ENCODE measurements around the gene IGSF21. TPM values are rescaled to one million over a fixed set of nuclear protein-coding genes. Genes with fewer than 3 reads are reported as not detected.

IGSF21 gene
- total RNA-seq, 6 experiments from 2014 or later: not detected

- Mint-ChIP-seq H3K27me3 (ENCODE audit: insufficient read depth) (peaks cover 3% of the 10 kb centered on the region), H3K4me1 (ENCODE audit: low read depth) (no peaks in the 10 kb centered on the region), H3K27ac (no peak overlapping the region), H3K4me3 (no peak overlapping the region), H3K9me3 (peaks cover 48% of the 10 kb centered on the region), H3K36me3 (ENCODE audit: low read depth) (0 out of 2 replicates have a peak, but pooled peaks cover 5% of the 10 kb centered on the region)
- TF ChIP-seq, protein P1, sequence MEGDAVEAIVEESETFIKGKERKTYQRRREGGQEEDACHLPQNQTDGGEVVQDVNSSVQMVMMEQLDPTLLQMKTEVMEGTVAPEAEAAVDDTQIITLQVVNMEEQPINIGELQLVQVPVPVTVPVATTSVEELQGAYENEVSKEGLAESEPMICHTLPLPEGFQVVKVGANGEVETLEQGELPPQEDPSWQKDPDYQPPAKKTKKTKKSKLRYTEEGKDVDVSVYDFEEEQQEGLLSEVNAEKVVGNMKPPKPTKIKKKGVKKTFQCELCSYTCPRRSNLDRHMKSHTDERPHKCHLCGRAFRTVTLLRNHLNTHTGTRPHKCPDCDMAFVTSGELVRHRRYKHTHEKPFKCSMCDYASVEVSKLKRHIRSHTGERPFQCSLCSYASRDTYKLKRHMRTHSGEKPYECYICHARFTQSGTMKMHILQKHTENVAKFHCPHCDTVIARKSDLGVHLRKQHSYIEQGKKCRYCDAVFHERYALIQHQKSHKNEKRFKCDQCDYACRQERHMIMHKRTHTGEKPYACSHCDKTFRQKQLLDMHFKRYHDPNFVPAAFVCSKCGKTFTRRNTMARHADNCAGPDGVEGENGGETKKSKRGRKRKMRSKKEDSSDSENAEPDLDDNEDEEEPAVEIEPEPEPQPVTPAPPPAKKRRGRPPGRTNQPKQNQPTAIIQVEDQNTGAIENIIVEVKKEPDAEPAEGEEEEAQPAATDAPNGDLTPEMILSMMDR (IDR thresholded peaks at IDR 0.05): no peak
- no peak for DNase-seq
Observed at GRCh38 chr1:18154430-18155194, 47.0 kb downstream of the IGSF21 start.

- Mint-ChIP-seq H3K4me1 (ENCODE audit: low read depth) (no peaks in the 10 kb centered on the region), H3K36me3 (ENCODE audit: low read depth) (0 out of 2 replicates have a peak, but pooled peaks cover 5% of the 10 kb centered on the region), H3K27ac (no peak overlapping the region), H3K4me3 (no peak overlapping the region), H3K9me3 (peaks cover 60% of the 10 kb centered on the region), H3K27me3 (ENCODE audit: insufficient read depth) (peaks cover 3% of the 10 kb centered on the region)
- no peak for DNase-seq
- TF ChIP-seq, protein P1 (IDR thresholded peaks at IDR 0.05): no peak
Observed at GRCh38 chr1:18155881-18156385, 48.3 kb downstream of the IGSF21 start.

DNA sequence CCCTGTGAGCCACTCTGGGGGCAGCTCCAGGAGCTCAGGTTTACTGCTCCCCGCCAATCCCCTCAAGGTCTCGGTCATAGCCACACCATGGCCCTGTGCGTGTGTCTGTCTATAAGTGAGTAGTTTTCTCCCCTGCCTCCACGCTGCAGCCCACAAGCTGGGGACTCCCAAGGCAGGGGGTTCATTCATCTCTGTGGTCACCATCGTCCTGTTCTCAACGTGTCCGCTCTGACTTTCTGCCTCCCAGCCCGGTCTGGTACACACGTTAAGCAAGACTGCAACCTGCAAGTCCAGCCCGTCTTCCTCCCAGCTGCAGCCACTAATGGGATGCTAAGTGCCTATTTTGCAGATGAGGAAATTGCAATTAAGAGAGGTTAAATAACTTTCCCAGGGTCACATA, 49.8 kb downstream of the IGSF21 start:
- H3K27me3 Mint-ChIP-seq (ENCODE audit: insufficient read depth): peaks cover 3% of the 10 kb centered on the region
- peaks cover 9% of the 10 kb centered on the region; the same call in 1 of the 2 replicates for H3K36me3 Mint-ChIP-seq (ENCODE audit: low read depth)
- H3K4me1 Mint-ChIP-seq (ENCODE audit: low read depth): no peaks in the 10 kb centered on the region
- no peak for DNase-seq
- peaks cover 68% of the 10 kb centered on the region for H3K9me3 Mint-ChIP-seq
- TF ChIP-seq, protein P1 (IDR thresholded peaks at IDR 0.05): no peak
- H3K4me3 Mint-ChIP-seq: no peak overlapping the region
- no peak overlapping the region for H3K27ac Mint-ChIP-seq

DNA sequence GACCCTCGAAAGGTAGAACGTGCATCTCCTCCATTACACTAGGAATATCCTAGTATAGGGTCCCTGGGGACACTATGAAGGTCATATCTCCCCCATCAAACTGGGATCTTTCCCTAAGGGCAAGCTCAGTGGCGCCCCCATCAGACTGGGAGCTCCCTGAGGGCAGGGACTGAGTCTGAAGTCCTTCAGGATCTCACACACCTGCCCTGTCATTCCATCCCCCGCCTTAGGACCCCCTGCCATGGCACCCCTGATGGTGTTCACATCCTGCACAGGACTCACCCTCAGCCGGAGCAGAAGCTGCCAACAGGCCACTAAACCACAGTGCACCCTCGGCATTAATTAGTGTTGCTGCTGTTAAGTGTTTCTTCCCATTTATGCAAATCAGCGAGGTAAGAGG, 50.4 kb downstream of the IGSF21 start:
- no peak for DNase-seq
- H3K9me3 Mint-ChIP-seq: peaks cover 66% of the 10 kb centered on the region
- peaks cover 9% of the 10 kb centered on the region; the same call in 1 of the 2 replicates for H3K36me3 Mint-ChIP-seq (ENCODE audit: low read depth)
- TF ChIP-seq, protein P1 (IDR thresholded peaks at IDR 0.05): no peak
- no peak overlapping the region for H3K4me3 Mint-ChIP-seq
- no peak overlapping the region for H3K27ac Mint-ChIP-seq
- peaks cover 3% of the 10 kb centered on the region for H3K27me3 Mint-ChIP-seq (ENCODE audit: insufficient read depth)
- H3K4me1 Mint-ChIP-seq (ENCODE audit: low read depth): no peaks in the 10 kb centered on the region

DNA sequence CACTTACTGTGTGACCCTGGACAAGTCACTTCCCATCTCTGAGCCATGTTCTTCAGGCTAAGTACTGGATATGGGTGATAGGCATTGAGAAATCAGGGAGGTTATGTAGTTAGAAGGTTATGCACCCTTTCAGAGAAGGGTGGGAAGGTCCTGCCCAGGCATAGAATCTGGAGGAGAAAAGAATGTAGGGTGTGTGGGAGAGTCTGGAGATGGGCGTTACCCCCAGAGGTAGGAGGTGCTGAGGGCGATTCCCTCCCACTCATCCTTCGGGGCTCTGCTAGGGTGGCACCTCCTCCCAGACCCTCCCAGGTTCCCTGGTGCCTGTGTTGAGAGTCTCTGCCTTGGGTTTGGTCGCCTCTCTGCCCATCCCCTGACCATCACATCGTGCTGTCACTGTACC, 51.1 kb downstream of the IGSF21 start:
- H3K27me3 Mint-ChIP-seq (ENCODE audit: insufficient read depth): peaks cover 1% of the 10 kb centered on the region
- H3K27ac Mint-ChIP-seq: no peak overlapping the region
- peaks cover 62% of the 10 kb centered on the region for H3K9me3 Mint-ChIP-seq
- H3K4me1 Mint-ChIP-seq (ENCODE audit: low read depth): no peaks in the 10 kb centered on the region
- H3K36me3 Mint-ChIP-seq (ENCODE audit: low read depth): peaks cover 9% of the 10 kb centered on the region; the same call in 1 of the 2 replicates
- no peak overlapping the region for H3K4me3 Mint-ChIP-seq
- DNase-seq: no peak
- TF ChIP-seq, protein P1 (IDR thresholded peaks at IDR 0.05): no peak
